Neural cell (in vitro differentiated cells): ENCODE data around the gene TRMT10C.

Experiments
- EP300 ChIP-seq: fragments of 450-650 bp; conservative IDR thresholded peaks from 2 replicates; pipeline ENCODE4 v1.6.1; 2014; ENCODE audit warnings: antibody characterized with exemption, mild to moderate bottlenecking, moderate library complexity; ENCODE audit not compliant: poor library complexity, severe bottlenecking
- EZH2 ChIP-seq: fragments of 200-600, 300-800 bp; shearing (Covaris generic), sonication (generic); IDR thresholded peaks from 2 replicates; pipeline ENCODE4 v1.6.1; 2014; ENCODE audit warnings: antibody characterized with exemption, low read length, borderline replicate concordance, mild to moderate bottlenecking; ENCODE audit not compliant: insufficient read depth, poor library complexity, severe bottlenecking
- MXI1 ChIP-seq: fragments of 450-650 bp; conservative IDR thresholded peaks from 2 replicates; pipeline ENCODE4 v1.6.1; 2014; ENCODE audit warnings: antibody characterized with exemption, mild to moderate bottlenecking; ENCODE audit not compliant: poor library complexity, severe bottlenecking
- POLR2AphosphoS5 ChIP-seq: IDR thresholded peaks from 2 replicates; pipeline ENCODE4 v1.6.1; 2012
- RAD21 ChIP-seq: fragments of 450-650 bp; conservative IDR thresholded peaks from 2 replicates; pipeline ENCODE4 v1.6.1; 2014; ENCODE audit warnings: antibody characterized with exemption, mild to moderate bottlenecking, moderate library complexity
- SMC3 ChIP-seq: fragments of 450-650 bp; conservative IDR thresholded peaks from 2 replicates; pipeline ENCODE4 v1.6.1; 2014; ENCODE audit warnings: antibody characterized with exemption, mild to moderate bottlenecking, moderate library complexity; ENCODE audit not compliant: poor library complexity
- TAF1 ChIP-seq: IDR thresholded peaks from 2 replicates; pipeline ENCODE4 v1.6.1; 2012; ENCODE audit warnings: low read depth
- TF ChIP-seq, protein P1 (sequence below): IDR thresholded peaks from 2 replicates; pipeline ENCODE4 v1.6.1; 2012; ENCODE audit warnings: borderline replicate concordance
- TF ChIP-seq, protein P2 (sequence below): fragments of 450-650 bp; IDR thresholded peaks from 2 replicates; pipeline ENCODE4 v1.5.1; 2014; ENCODE audit warnings: antibody characterized with exemption, mild to moderate bottlenecking, moderate library complexity; ENCODE audit not compliant: poor library complexity, severe bottlenecking

DNA sequence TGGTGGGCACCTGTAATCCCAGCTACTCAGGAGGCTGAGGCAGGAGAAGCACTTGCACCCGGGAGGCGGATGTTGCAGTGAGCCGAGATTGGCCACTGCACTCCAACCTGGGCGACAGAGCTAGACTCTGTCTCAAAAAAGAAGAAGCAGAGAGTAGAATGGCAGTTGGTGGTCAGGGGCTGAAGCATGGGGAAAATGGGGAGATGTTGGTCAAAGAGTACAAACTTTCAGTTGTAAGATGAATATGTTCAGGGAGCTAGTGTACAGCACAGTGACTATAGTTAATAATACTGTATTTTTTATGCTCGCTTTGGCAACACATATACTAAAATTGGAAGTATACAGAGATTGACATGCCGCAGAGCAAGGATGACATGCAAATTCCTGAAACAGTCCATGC lies 53.9 kb downstream of the TRMT10C start:
- TF ChIP-seq MXI1 = no peak
- TF ChIP-seq, protein P1, sequence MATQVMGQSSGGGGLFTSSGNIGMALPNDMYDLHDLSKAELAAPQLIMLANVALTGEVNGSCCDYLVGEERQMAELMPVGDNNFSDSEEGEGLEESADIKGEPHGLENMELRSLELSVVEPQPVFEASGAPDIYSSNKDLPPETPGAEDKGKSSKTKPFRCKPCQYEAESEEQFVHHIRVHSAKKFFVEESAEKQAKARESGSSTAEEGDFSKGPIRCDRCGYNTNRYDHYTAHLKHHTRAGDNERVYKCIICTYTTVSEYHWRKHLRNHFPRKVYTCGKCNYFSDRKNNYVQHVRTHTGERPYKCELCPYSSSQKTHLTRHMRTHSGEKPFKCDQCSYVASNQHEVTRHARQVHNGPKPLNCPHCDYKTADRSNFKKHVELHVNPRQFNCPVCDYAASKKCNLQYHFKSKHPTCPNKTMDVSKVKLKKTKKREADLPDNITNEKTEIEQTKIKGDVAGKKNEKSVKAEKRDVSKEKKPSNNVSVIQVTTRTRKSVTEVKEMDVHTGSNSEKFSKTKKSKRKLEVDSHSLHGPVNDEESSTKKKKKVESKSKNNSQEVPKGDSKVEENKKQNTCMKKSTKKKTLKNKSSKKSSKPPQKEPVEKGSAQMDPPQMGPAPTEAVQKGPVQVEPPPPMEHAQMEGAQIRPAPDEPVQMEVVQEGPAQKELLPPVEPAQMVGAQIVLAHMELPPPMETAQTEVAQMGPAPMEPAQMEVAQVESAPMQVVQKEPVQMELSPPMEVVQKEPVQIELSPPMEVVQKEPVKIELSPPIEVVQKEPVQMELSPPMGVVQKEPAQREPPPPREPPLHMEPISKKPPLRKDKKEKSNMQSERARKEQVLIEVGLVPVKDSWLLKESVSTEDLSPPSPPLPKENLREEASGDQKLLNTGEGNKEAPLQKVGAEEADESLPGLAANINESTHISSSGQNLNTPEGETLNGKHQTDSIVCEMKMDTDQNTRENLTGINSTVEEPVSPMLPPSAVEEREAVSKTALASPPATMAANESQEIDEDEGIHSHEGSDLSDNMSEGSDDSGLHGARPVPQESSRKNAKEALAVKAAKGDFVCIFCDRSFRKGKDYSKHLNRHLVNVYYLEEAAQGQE = no peak
- no peak for TF ChIP-seq RAD21
- TF ChIP-seq EZH2 = no peak
- TF ChIP-seq, protein P2, sequence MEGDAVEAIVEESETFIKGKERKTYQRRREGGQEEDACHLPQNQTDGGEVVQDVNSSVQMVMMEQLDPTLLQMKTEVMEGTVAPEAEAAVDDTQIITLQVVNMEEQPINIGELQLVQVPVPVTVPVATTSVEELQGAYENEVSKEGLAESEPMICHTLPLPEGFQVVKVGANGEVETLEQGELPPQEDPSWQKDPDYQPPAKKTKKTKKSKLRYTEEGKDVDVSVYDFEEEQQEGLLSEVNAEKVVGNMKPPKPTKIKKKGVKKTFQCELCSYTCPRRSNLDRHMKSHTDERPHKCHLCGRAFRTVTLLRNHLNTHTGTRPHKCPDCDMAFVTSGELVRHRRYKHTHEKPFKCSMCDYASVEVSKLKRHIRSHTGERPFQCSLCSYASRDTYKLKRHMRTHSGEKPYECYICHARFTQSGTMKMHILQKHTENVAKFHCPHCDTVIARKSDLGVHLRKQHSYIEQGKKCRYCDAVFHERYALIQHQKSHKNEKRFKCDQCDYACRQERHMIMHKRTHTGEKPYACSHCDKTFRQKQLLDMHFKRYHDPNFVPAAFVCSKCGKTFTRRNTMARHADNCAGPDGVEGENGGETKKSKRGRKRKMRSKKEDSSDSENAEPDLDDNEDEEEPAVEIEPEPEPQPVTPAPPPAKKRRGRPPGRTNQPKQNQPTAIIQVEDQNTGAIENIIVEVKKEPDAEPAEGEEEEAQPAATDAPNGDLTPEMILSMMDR = no peak
- no peak for TF ChIP-seq POLR2AphosphoS5
- TF ChIP-seq SMC3 = no peak
- no peak for TF ChIP-seq EP300
- TF ChIP-seq TAF1 = no peak
